OCI-LY3 (cell line): Measurements from ENCODE around the gene MAD1L1.

Experiments
- H2AFZ ChIP-seq: fragments of 200-600, 300-600 bp; shearing (Covaris generic); 2 replicates; pipeline ENCODE4 v1.6.0; 2014; ENCODE audit warnings: antibody characterized with exemption, low read depth, low read length
- H3K27ac ChIP-seq: fragments of 200-600, 300-600 bp; sonication (generic); 2 replicates; pipeline ENCODE4 v1.5.1; 2014; ENCODE audit warnings: mild to moderate bottlenecking, low read length, moderate library complexity, mixed read lengths
- H3K27me3 ChIP-seq: fragments of 200-600, 300-600 bp; sonication (generic); 2 replicates; pipeline ENCODE4 v1.6.1; 2014; ENCODE audit warnings: low read depth, low read length, mixed read lengths
- H3K36me3 ChIP-seq: fragments of 200-600, 300-600 bp; sonication (generic); replicated peaks from 2 replicates; pipeline ENCODE3; 2014; ENCODE audit warnings: low read depth, low read length, mixed read lengths
- H3K4me1 ChIP-seq: fragments of 300-600, 200-600 bp; sonication (generic); 2 replicates; pipeline ENCODE4 v1.6.1; 2014; ENCODE audit warnings: low read length, mixed read lengths
- H3K4me2 ChIP-seq: fragments of 200-600, 300-600 bp; sonication (generic); 2 replicates; pipeline ENCODE4 v1.6.1; 2014; ENCODE audit warnings: low read length, mixed read lengths
- H3K4me3 ChIP-seq: fragments of 300-600, 200-600 bp; sonication (generic); 2 replicates; pipeline ENCODE4 v1.5.1; 2014; ENCODE audit warnings: antibody characterized with exemption, mild to moderate bottlenecking, low read length, moderate library complexity
- H3K79me2 ChIP-seq: fragments of 300-600, 200-600 bp; shearing (Covaris generic); 2 replicates; pipeline ENCODE4 v1.6.1; 2014; ENCODE audit warnings: mild to moderate bottlenecking, low read length, mixed read lengths
- H3K9ac ChIP-seq: fragments of 300-600, 200-600 bp; shearing (Covaris generic); 2 replicates; pipeline ENCODE4 v1.6.0; 2014; ENCODE audit warnings: mild to moderate bottlenecking, low read length, moderate library complexity
- H3K9me3 ChIP-seq: fragments of 200-600, 300-600 bp; shearing (Covaris generic); 2 replicates; pipeline ENCODE4 v1.6.1; 2014; ENCODE audit warnings: low read length, mixed read lengths; ENCODE audit not compliant: insufficient read depth
- H4K20me1 ChIP-seq: fragments of 200-600, 300-600 bp; sonication (generic); 2 replicates; pipeline ENCODE4 v1.6.1; 2016; ENCODE audit warnings: low read length, mixed read lengths; ENCODE audit not compliant: insufficient read depth
- EZH2phosphoT487 ChIP-seq: fragments of 200-600 bp; shearing (Covaris generic); IDR thresholded peaks from 2 replicates; pipeline ENCODE4 v1.6.1; 2018; ENCODE audit warnings: antibody characterized with exemption, mixed run types, low read depth
- TF ChIP-seq, protein P1 (sequence below): fragments of 200-600, 300-600 bp; sonication (generic); IDR thresholded peaks from 2 replicates; pipeline ENCODE4 v1.5.1; 2014; ENCODE audit warnings: antibody characterized with exemption, low read length, low read depth

The MAD1L1 gene

DNA sequence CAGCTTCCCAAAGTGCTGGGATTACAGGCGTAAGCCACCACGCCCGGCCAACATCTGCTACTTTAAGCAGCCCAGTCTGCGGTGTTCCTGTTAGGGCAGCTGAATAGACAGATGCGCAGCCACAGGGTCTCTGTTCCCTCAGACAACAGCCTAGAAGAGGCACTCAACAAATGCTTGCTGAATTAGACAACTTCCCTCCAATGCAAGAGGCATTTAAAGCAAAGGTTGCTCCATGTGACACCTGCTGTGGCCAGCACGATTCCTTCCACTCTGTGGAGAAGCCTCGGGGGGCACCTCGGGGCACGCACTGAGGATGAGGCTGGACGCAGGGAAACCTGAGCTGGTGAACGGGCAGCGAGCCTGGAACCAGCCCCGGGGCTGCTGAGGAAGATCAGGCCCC lies 237.8 kb downstream of the MAD1L1 start:
- Histone ChIP-seq H3K4me2 (no peak overlapping the region), H3K79me2 (no peaks in the 10 kb centered on the region), H4K20me1 (no peaks in the 10 kb centered on the region), H3K9ac (no peak overlapping the region), H3K4me3 (no peak overlapping the region), H3K27me3 (no peaks in the 10 kb centered on the region), H3K4me1 (no peaks in the 10 kb centered on the region), H3K36me3 (no peaks in the 10 kb centered on the region), H2AFZ (no peak overlapping the region), H3K9me3 (no peaks in the 10 kb centered on the region), H3K27ac (no peak overlapping the region)
- TF ChIP-seq EZH2phosphoT487, result no peak
- TF ChIP-seq, protein P1, sequence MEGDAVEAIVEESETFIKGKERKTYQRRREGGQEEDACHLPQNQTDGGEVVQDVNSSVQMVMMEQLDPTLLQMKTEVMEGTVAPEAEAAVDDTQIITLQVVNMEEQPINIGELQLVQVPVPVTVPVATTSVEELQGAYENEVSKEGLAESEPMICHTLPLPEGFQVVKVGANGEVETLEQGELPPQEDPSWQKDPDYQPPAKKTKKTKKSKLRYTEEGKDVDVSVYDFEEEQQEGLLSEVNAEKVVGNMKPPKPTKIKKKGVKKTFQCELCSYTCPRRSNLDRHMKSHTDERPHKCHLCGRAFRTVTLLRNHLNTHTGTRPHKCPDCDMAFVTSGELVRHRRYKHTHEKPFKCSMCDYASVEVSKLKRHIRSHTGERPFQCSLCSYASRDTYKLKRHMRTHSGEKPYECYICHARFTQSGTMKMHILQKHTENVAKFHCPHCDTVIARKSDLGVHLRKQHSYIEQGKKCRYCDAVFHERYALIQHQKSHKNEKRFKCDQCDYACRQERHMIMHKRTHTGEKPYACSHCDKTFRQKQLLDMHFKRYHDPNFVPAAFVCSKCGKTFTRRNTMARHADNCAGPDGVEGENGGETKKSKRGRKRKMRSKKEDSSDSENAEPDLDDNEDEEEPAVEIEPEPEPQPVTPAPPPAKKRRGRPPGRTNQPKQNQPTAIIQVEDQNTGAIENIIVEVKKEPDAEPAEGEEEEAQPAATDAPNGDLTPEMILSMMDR, result no peak

DNA sequence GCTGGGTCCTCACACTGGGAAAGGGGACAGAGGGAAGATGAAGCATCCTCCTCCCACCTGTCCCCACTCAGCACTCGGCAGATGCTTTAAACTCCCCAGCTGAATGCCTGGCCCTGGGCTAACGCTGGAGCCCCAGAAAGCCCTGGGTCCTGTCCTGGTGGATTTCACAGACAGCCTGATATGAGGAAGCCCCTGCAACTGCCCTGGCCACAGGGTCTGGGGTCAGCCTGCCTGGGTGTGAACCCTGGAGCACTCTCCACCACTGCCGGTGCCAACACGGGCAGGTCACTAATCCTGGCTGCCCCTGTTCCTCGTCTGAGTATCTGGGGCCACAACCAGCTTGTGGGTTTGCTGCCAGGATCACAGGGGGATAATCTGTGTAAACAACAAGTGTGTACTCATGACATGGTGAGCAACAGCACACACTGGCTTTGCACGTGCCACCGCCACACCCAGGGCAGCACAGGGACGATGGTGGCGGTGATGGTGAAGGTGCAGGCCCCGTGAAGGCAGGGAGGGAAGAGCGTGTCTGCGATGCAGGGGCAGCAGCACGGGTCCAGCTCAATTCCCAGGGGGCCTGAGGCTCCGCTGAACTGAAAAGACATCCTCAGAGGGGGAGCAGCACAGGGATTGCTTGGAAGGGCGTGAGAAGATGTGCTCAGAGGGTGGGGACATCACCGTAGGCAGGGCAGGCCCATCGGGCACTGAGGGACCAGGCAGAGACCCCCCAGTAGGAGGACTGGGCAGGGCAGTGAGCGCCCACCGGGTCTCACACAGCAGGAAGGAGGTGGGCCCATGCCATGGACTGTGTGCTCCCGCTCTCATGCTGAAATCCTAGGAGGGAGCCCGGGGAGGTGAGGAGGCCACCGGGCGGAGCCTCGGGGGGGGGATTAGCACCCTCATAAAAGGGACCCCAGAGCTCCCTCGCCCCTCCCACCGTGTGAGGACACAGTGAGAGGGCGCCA lies 238.7 kb downstream of the MAD1L1 start:
- H3K9ac ChIP-seq, result no peak overlapping the region
- H3K4me2 ChIP-seq, result no peak overlapping the region

DNA sequence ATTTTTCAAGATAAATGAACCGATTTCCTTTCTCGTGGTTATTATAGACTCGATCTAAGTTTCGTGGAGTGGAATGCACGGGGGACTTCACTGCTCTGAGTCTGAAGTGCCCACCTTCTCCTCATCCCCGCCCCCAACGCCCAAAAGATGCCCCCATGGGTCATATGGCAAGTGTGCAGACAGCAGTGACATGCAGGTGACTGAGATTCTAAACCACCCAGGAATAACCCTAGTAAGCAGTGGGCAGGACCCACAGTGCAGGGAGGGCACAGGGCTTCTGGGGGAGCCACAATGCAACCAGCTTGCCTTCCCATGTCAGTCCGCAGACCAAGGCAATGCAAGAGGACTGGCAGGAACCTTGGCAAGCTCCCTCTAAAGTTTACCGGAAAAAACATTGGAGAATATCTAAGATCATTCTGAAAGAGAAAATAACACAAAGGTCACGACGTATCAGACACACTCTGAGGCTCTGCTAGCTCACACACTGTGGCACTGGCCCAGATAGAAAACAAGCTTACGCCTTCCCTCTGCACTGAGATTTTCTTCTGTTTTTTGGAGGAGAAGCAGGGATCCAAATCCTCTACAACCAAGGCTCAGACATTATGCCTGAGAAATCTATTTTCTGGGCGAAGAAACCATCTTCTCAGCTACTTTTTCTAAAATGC lies 239.6 kb downstream of the MAD1L1 start:
- Histone ChIP-seq H3K27ac (no peak overlapping the region), H2AFZ (no peak overlapping the region)

More for the DNA sequence above, 238.7 kb downstream of the MAD1L1 start:
- no peaks in the 10 kb centered on the region for H4K20me1 ChIP-seq
- no peak overlapping the region for H3K27ac ChIP-seq
- no peaks in the 10 kb centered on the region for H3K36me3 ChIP-seq
- H3K27me3 ChIP-seq, result no peaks in the 10 kb centered on the region
- H3K4me1 ChIP-seq, result no peaks in the 10 kb centered on the region
- no peak overlapping the region for H2AFZ ChIP-seq
- no peaks in the 10 kb centered on the region for H3K79me2 ChIP-seq
- TF ChIP-seq EZH2phosphoT487, result no peak
- TF ChIP-seq, protein P1, result no peak
- H3K9me3 ChIP-seq, result no peaks in the 10 kb centered on the region
- no peak overlapping the region for H3K4me3 ChIP-seq

More for the DNA sequence above, 239.6 kb downstream of the MAD1L1 start:
- Histone ChIP-seq H3K9me3 (no peaks in the 10 kb centered on the region), H3K36me3 (no peaks in the 10 kb centered on the region), H3K4me3 (no peak overlapping the region), H3K27me3 (no peaks in the 10 kb centered on the region), H4K20me1 (no peaks in the 10 kb centered on the region), H3K4me1 (no peaks in the 10 kb centered on the region), H3K79me2 (no peaks in the 10 kb centered on the region), H3K4me2 (no peak overlapping the region), H3K9ac (no peak overlapping the region)
- TF ChIP-seq EZH2phosphoT487, result no peak
- TF ChIP-seq, protein P1, result no peak
